ENCODE measurements around the gene EXOSC10.

- TF ChIP-seq CTCF (optimal IDR thresholded peaks at IDR 0.05 in 1 of 3, IDR thresholded peaks at IDR 0.05 in 1 of 3, conservative IDR thresholded peaks at IDR 0.05 in 1 of 3; ENCODE audit: extremely low read depth in 1 of 3, insufficient read depth in 2 of 3, low read length in 3 of 3) (no peak), EZH2 (IDR thresholded peaks at IDR 0.05; ENCODE audit: low read length) (no peak)
Measured at GRCh38 chr1:11057477-11057876, 42.2 kb downstream of the EXOSC10 start.

All from keratinocyte (primary cell).